HG03565 (cell line): ENCODE results near the gene MPV17L2.

ENCODE experiments used
- ATAC-seq: cut with Tn5 transposase; IDR thresholded peaks from one replicate; pipeline ENCODE4 v1.9.1; 2021; ENCODE audit warnings: mild to moderate bottlenecking, moderate library complexity; ENCODE audit not compliant: unreplicated experiment

MPV17L2 gene

GRCh38 chr19:18214779-18215433 lies 21.9 kb downstream of the MPV17L2 start:
- ATAC-seq: no peak

DNA sequence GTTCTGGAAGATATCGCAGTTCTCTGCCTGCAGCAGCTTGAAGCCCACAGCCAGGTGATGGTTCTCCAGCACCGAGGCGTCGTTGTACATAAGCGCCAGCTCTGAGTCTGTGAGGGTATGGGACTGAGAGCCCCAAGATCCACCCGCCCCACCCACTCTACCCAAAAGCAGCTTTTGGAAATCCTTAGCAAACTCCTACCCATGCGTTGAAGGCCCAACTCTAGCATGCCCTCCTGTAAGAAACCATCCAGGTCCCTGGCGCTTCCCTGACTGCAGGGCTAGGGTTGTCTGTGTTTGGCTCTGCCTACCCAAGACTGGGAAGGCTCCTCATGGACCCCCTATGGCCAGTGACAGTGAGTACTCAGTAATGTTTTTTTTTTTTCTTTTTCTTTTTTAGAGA lies 23.8 kb downstream of the MPV17L2 start:
- no peak for ATAC-seq

- no peak for ATAC-seq
Measured at GRCh38 chr19:18218159-18218558, 25.1 kb downstream of the MPV17L2 start.

DNA sequence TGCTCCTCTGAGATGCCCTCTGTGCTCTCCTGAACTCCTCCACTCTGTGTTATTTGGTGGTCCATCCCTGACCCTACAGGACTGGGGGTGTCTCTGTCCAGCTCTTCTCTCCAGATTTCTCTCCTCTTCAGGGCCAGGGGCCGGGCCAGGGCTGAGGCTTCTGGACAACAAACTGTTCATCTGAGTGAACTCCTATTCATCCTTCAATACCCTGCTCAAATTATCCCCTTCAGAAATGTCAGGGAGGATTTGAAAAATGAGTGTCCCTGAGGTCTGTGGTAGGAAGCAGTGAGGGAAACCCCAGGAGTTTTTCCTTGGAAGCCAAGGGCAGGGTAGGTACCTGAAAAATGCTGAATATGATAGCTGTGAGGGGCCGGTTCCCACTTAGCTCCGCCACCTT lies 25.6 kb downstream of the MPV17L2 start:
- ATAC-seq: no peak

GRCh38 chr19:18219911-18220631 lies 27.1 kb downstream of the MPV17L2 start:
- ATAC-seq: no peak

DNA sequence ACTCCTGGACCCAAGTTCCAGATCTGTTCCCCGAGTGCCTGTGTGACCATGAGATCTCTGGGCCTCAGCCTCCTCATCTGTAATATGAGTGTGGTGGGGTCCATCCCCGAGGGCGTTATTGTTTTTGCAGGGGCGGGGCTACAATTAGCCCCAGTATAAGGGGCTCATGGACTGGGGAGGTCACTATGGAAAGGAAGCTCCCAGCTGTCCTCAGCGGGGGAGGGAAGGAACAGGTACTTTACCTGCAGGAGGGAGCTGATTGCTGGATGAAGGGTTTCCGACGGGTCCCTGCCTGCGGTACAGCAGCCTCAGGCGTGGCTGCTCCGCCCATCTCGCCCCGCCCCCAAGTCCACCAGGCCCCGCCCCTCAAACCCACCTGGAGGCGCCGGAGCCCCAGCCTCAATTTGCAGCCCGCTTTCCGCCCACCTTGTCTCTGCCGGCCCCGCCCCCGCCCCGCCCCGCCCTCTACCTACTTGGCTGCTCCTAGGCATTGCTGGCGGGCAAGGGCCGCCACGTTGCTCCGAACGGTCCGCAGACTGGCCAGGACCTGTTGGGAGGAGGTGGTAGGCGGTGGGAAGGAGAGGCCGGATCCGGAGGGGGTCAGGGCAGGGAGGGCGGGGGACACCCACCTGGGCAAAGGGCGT lies 27.7 kb downstream of the MPV17L2 start:
- ATAC-seq: no peak

DNA sequence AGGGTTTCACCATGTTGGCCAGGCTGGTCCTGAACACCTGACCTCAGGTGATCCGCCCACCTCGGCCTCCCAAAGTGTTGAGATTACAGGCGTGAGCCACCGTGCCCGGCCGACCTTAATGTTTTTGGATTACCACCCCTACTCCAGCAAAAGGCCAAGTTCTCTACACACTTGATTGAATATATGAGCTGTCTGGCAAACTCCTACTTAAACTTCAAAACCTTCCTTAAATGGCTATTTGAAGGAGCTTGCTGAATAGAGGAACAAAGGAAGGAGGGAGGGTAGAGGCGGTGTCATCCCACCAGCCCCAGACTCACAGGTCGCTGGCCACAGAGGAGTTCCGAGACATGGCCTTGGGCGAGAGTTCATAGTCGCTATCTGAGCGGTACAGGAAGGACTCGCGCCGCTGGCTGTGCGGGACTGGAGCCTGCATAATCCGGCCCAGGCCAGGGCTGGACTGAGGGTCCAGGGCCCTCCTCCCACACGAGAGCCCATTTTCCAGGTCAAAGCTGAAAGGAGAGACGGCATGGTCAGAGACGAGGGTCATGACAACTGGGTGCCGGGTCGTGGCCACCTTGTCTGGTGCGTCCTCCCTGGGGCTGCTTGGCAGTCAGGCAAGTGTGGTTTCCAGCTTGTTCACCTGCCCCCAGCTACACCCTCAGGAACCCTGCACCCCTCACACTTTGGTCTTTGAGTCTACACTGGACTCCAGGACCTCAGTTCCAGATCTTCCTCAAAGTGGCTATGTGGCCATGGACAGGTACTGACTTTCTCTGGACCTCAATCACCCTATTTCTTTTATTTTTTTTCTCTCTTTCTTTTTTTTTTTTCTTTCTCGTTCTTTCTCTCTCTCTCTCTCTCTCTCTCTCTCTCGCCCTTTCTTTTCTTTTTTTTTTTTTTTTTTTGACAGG lies 29.1 kb downstream of the MPV17L2 start:
- ATAC-seq: no peak

- ATAC-seq: no peak
Measured at GRCh38 chr19:18223860-18224524, 31.0 kb downstream of the MPV17L2 start.

DNA sequence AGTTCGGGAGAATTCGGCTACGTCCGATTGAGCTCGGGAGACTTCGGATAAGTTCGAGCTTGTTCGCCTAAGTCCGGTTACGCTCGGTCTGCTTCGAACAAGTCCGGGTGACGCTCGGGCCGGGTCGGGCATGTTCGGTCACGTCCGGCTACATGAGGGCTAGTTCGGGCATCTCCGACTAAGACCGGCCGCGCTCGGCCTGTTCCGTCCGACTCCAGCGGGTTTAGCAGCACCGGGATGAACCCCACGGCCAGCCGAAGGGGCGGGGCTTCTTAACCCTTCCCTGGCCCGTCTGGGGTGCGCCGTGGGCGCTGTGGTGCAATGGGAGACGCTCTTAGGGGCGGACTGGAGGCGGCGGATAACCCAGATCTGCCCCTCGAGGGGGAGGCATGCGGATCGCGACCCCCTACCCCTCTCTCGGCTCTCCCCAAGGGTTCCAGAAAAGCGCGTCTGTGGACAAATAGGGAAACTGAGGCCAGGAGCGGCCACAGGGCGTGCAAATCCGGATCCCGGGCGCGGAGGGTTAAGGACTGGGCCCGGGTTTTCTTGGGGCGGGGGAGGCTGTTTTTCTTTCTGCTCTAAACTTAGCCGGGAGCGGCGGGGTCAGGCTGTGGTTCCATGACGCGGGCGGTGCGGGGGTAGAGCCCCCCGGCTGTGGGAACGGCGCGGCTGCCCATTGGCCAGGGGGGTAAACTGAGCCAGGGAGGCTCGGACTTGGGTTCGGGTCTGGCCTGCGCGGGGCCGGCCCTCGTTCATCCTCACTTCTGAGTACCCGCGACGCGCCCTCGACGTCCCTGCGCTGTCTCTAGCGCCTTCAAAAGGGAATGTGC lies 31.7 kb downstream of the MPV17L2 start:
- peak; percentile 88 for ATAC-seq

DNA sequence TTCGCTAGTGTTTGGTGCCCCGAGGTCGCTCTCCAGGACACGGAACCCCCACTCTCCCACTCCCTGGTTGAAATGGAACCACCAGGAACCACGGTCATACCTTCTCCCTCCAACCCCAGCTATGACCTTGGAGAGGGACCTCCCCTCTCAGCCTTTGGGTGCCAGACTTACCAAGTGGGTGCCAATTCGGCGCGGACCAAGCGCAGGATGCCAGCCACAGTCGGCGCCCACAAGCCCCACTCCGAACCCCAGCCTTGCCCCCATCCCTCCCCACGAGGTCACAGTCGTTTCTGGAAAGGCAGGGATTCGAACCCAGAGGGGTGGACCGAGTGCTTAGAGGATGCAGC lies 32.3 kb downstream of the MPV17L2 start:
- ATAC-seq: no peak

DNA sequence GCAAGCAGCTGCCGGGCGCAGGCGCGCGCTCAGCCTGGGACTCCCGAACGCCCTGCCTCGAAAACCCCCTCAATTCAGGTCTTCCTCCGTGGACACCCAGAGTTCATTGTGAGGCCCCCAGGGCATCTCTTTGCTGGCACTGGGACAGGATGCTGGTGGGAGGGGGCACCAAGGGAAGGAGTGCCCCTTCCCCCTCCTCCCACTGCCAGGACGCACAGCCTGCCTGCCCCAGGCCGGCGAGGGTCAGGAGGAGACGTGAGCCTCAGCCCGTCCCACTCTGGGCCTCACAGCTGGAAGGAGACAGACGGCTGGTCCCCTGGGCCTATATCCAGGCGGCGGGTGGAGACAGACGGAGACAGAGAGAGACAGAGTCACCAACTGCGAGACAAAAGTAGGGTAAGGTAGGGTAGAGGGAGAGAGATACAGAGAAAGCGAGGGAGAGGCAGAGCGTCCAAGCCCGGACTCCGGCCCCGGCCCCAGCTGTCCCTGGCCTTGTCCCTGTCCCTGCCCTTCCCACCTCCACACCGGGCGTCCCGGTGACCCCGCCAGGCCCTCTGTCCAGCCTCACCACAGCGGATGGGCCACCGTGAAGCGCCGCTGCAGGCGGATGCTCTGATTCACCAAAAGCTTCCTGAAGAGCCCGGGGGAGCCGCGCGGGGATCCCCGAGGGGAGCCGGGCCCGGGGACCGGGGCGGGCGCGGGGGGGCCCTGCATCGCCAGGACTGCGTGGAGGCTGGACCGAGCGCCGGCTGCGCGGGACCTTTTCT lies 32.9 kb downstream of the MPV17L2 start, which contains the start of gene PDE4C:
Gene PDE4C, minus strand, starts transcription at position 737 of the 767 bp plus-strand sequence. Its CDS starts 23 bp downstream, at position 714.
- no peak for ATAC-seq

- ATAC-seq: no peak
Measured at GRCh38 chr19:18226956-18227780, 34.1 kb downstream of the MPV17L2 start.

DNA sequence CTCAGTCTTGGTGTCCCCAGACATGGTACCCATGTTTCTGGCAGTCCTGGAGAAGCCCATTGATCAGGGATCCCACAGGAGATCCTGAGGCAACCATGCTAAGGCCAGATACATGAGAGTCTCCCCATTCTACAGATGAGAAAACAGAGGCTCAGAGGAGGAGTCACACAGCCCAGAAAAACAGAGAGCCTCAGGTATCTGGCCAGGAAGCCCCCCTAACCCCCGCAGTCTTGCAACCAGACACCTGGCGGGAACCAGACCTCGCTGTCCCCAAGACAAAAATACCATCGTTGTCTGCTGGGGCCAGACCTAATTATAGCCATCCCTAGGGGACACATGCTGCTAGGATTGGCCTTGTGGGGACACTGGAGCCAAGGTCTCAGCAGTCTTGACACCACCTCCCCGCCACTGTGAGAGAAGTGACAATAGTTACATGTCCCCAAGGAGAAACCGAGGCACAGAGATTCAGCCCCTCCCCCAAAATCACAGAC lies 34.8 kb downstream of the MPV17L2 start:
- ATAC-seq: no peak

- ATAC-seq: no peak
Measured at GRCh38 chr19:18229474-18229873, 36.5 kb downstream of the MPV17L2 start.

DNA sequence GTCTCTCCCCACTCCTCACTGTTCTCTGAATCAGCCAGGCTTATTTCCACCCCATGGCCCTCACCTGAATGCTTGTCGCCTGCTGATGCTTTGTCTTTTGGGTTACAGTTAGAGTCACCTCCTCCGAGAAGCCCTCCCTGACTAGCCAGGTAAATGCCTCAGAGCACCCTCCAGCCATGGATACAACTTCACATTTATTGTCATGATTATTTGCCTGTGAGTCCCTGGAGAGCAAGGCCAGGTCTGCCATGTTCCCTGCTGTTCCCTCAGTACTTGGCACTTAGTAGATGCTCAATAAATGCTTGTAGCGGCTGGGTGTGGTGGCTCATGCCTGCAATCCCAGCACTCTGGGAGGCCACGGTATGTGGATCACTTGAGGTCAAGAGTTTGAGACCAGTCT lies 36.9 kb downstream of the MPV17L2 start:
- ATAC-seq: no peak

DNA sequence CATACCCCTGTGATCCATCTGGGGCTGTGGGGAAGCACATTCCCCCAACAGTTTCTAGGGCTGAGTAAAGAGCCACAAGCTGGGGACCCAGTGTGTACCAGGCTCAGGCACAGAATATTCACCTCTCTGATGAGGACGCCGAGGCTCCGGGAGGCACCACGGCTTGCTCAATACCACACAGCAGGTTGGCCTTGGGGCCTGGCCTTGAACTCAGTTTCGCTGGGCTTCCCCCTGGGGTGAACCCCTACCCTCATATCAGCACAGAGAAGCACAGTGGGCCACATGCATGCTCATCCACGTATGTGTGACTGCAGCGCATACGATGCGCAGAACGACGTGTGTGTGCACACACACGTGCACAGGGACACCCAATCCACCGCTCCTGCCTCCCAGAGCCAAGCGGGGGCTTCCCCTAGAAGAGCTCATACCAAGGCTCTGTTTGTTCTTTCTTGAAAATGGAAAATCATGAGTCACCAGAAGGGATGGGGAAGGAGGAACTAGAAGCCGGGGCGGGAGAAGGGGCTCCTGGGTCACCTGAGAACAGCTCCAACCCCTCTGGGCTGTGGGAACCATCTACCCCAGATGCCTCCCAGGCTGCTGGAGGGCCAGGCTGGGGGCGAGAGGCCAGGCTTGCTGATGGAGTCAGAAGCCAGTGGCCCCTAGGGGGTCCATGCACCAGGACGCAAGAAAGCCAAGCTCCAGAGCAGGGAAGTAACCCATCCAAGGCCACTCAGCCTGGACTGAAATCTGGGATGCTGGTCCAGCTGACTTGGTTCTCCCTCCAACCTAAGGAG lies 38.1 kb downstream of the MPV17L2 start:
- ATAC-seq: no peak

- ATAC-seq: no peak
Measured at GRCh38 chr19:18231775-18232174, 38.8 kb downstream of the MPV17L2 start.
